Spleen (tissue), 11 donors: ENCODE results near the gene ECEL1. TPM values are rescaled to one million over a fixed set of nuclear protein-coding genes. Genes with fewer than 3 reads are reported as not detected.
A peak's percentile ranks its signal among the peaks of the same experiment; 100 is the strongest.
"Not testable (repeated sequence)": the region's sequence is repeated elsewhere in the genome, so short reads cannot be mapped to it uniquely, and the experiment has no call there.

Experiments used
- DNase-seq: peaks from one replicate; pipeline ENCODE4 v3.0.0-alpha.2; 2020
- H3K27ac ChIP-seq, 8 donors: fragments of 200-600 bp; sonication (generic) in 7 of 8; 1 replicate in 4 of 8; 2 replicates in 4 of 8; pipeline versions ENCODE4 v1.5.0 to v1.8.0; 2016 to 2021; ENCODE audit warnings: inconsistent platforms in 4 of 8, mild to moderate bottlenecking in 4 of 8, moderate library complexity in 1 of 8
- H3K27me3 ChIP-seq, 7 donors: fragments of 200-600 bp; sonication (generic) in 6 of 7; replicated peaks in 1 of 7; 1 replicate in 4 of 7; 2 replicates in 3 of 7; pipeline versions ENCODE4 v1.5.0 to v1.8.0; 2016 to 2021; ENCODE audit warnings: inconsistent platforms in 3 of 7, mild to moderate bottlenecking in 1 of 7
- H3K36me3 ChIP-seq, 6 donors: fragments of 200-600 bp; sonication (generic) in 5 of 6; 1 replicate in 4 of 6; 2 replicates in 2 of 6; pipeline versions ENCODE4 v1.5.0 to v1.8.0; 2016 to 2021; ENCODE audit warnings: inconsistent platforms in 2 of 6
- H3K4me1 ChIP-seq, 6 donors: fragments of 200-600 bp; sonication (generic) in 5 of 6; 1 replicate in 3 of 6; 2 replicates in 3 of 6; pipeline versions ENCODE4 v1.5.0 to v1.8.0; 2016 to 2021; ENCODE audit warnings: inconsistent platforms in 3 of 6
- H3K4me3 ChIP-seq, 8 donors: fragments of 200-600 bp; sonication (generic) in 7 of 8; 1 replicate in 4 of 8; 2 replicates in 4 of 8; pipeline versions ENCODE4 v1.5.0 to v1.8.0; 2016 to 2021; ENCODE audit warnings: inconsistent platforms in 4 of 8, mild to moderate bottlenecking in 4 of 8, moderate library complexity in 2 of 8
- H3K9me3 ChIP-seq, 8 donors: fragments of 200-600 bp; sonication (generic) in 7 of 8; 1 replicate in 4 of 8; 2 replicates in 4 of 8; pipeline versions ENCODE4 v1.5.0 to v1.8.0; 2016 to 2021; ENCODE audit warnings: inconsistent platforms in 4 of 8
- CTCF ChIP-seq, 11 experiments: fragments of 200-600 bp in 7 of 11; fragments of 450-650 bp in 4 of 11; sonication (generic) in 4 of 11; IDR thresholded peaks in 8 of 11; conservative IDR thresholded peaks in 3 of 11; 1 replicate in 7 of 11; 2 replicates in 4 of 11; pipeline versions ENCODE4 v1.4.0 to v1.8.0; 2016 to 2021; ENCODE audit warnings: antibody characterized with exemption in 11 of 11, inconsistent platforms in 4 of 11, mild to moderate bottlenecking in 1 of 11
- POLR2A ChIP-seq, 3 donors: fragments of 450-650 bp; IDR thresholded peaks; one replicate each; pipeline ENCODE4 v1.5.1; 2017; ENCODE audit warnings: antibody characterized with exemption in 3 of 3, mild to moderate bottlenecking in 1 of 3
- POLR2AphosphoS5 ChIP-seq, 3 donors: sonication (generic); formaldehyde crosslinking; IDR thresholded peaks; one replicate each; pipeline ENCODE4 v1.5.1; 2017; ENCODE audit warnings: antibody characterized with exemption in 3 of 3
- WGBS, 5 donors: extraction: QIAGEN DNeasy Blood & Tissue Kit in 3 of 5; methylation state at CpG; one replicate each; pipeline versions ENCODE4 v1.1.5 to v1.1.7; 2013 to 2018; 5-methylcytosine and 5-hydroxymethylcytosine counted together
- intact Hi-C: fragments of 100-400 bp; cut with DNase I; formaldehyde crosslinking; loops from one replicate; pipeline ENCODE4 v1.15.0; 2023; ENCODE audit warnings: low total_unique reads
- polyA plus RNA-seq, 3 donors: library from polyadenylated mRNA; stranded (reverse); fragments of 200-250 nt; gene quantifications; one replicate each; pipeline ENCODE4 v1.2.1, GENCODE V29; 2013
- total RNA-seq, 7 donors: library from RNA; depleted of rRNA in 3 of 7; stranded (reverse); fragments of >200 nt in 3 of 7; fragmentation: NEBNext Ultra II Directional in 4 of 7; extraction: Animal tissue kit (Norgen Biotek cat#: 25700) in 4 of 7; gene quantifications; one replicate each; pipeline versions ENCODE4 v1.1.0 to v1.2.1, GENCODE V29; 2016 to 2021
- donor health status: healthy with polysubstance abuse.
- donor health status: DM: no; HTN: no; CAD: no; lungs with moderate emphysema.
- donor health status: DM: no; HTN: no; CAD: no.
- donor health status: Bipolar disorder and iron deficiency.
- donor health status: healthy.
- donor health status: DM: no; HTN: no; CAD: no.
- donor health status: DM: yes; HTN: yes; CAD: no.

Gene ECEL1
- total and polyA plus RNA-seq, 10 donors: 0.10 to 23.1 (median 0.32) TPM; not detected in 2

GRCh38 chr2:232447091-232447620 is 40.5 kb downstream of the ECEL1 start:
- Histone ChIP-seq H3K4me1 (peaks cover 0 to 18% (median 1%) of the 10 kb centered on the region in 6 donors), H3K27me3 (peaks cover 0 to 7% (median 0%) of the 10 kb centered on the region in 7 donors), H3K27ac (no peak overlapping the region), H3K36me3 (no peaks in the 10 kb centered on the region), H3K9me3 (no peaks in the 10 kb centered on the region), H3K4me3 (no peak overlapping the region)
- TF ChIP-seq POLR2A (IDR thresholded peaks at IDR 0.05): no peak
- no peak for TF ChIP-seq CTCF (IDR thresholded peaks at IDR 0.05 in 8 of 11, conservative IDR thresholded peaks at IDR 0.05 in 3 of 11)
- no peak for TF ChIP-seq POLR2AphosphoS5 (IDR thresholded peaks at IDR 0.05)
- intact Hi-C loops: no loop called here
- no peak for DNase-seq
- 70 to 84% (median 78%) methylated on average over 7 to 9 of the region's 9 CpGs for WGBS, 5 donors

- H3K9me3 ChIP-seq, H3K36me3 ChIP-seq, DNase-seq, H3K4me3 ChIP-seq, intact Hi-C loops, H3K27ac ChIP-seq, H3K27me3 ChIP-seq: not testable (repeated sequence)
- TF ChIP-seq CTCF (IDR thresholded peaks at IDR 0.05 in 8 of 11, conservative IDR thresholded peaks at IDR 0.05 in 3 of 11): peak in 7 of 11 experiments; percentile 9 to 73 (median 43)
- 30 to 100% (median 38%) methylated on average over 2 to 7 of the region's 9 CpGs for WGBS, 5 donors
- peaks cover 0 to 18% (median 1%) of the 10 kb centered on the region in 6 donors for H3K4me1 ChIP-seq
Observed at GRCh38 chr2:232446266-232446777, 41.3 kb downstream of the ECEL1 start.

- Histone ChIP-seq H3K27me3 (peaks cover 0 to 19% (median 0%) of the 10 kb centered on the region in 7 donors), H3K4me1 (peaks cover 0 to 22% (median 4%) of the 10 kb centered on the region in 6 donors)
- intact Hi-C loops, H3K27ac ChIP-seq, H3K9me3 ChIP-seq, H3K4me3 ChIP-seq, DNase-seq, H3K36me3 ChIP-seq: not testable (repeated sequence)
- WGBS, 5 donors: 72 to 89% (median 82%) methylated on average over 12 to 26 of the region's 29 CpGs
Observed at GRCh38 chr2:232445149-232445885, 42.3 kb downstream of the ECEL1 start.

- H3K36me3 ChIP-seq: no peaks in the 10 kb centered on the region
- TF ChIP-seq POLR2A (IDR thresholded peaks at IDR 0.05): no peak
- peak in 9 of 11 experiments; percentile 25 to 77 (median 56) for TF ChIP-seq CTCF (IDR thresholded peaks at IDR 0.05 in 8 of 11, conservative IDR thresholded peaks at IDR 0.05 in 3 of 11)
- TF ChIP-seq POLR2AphosphoS5 (IDR thresholded peaks at IDR 0.05): no peak
- H3K27ac ChIP-seq: no peak overlapping the region
- peaks cover 0 to 22% (median 4%) of the 10 kb centered on the region in 6 donors for H3K4me1 ChIP-seq
- DNase-seq: no peak
- peaks cover 0 to 19% (median 0%) of the 10 kb centered on the region in 7 donors for H3K27me3 ChIP-seq
- 74 to 79% (median 75%) methylated on average over 12 to 21 of the region's 21 CpGs for WGBS, 5 donors
- H3K4me3 ChIP-seq: no peak overlapping the region
- no peaks in the 10 kb centered on the region for H3K9me3 ChIP-seq
- intact Hi-C loops: loop anchor here (5.0 kb wide), 1 partner anchor 117 kb away; no protein-coding TSS in a partner anchor
Observed at GRCh38 chr2:232444409-232445148, 43.1 kb downstream of the ECEL1 start.

- peaks cover 0 to 25% (median 0%) of the 10 kb centered on the region in 7 donors for H3K27me3 ChIP-seq
- intact Hi-C loops: loop anchor here (5.0 kb wide), 1 partner anchor 117 kb away; no protein-coding TSS in a partner anchor
- not testable (repeated sequence) for H3K4me3 ChIP-seq, H3K36me3 ChIP-seq, DNase-seq, H3K9me3 ChIP-seq, H3K27ac ChIP-seq
- WGBS, 5 donors: 58 to 86% (median 75%) methylated on average over 12 to 15 of the region's 21 CpGs
- H3K4me1 ChIP-seq: peaks cover 0 to 22% (median 4%) of the 10 kb centered on the region in 6 donors
Observed at GRCh38 chr2:232443669-232444408, 43.8 kb downstream of the ECEL1 start.

GRCh38 chr2:232443047-232443446 is 44.6 kb downstream of the ECEL1 start:
- intact Hi-C loops: loop anchor here (5.0 kb wide), 1 partner anchor 116 kb away; no protein-coding TSS in a partner anchor
- not testable (repeated sequence) for DNase-seq

More at GRCh38 chr2:232443047-232443446, 44.6 kb downstream of the ECEL1 start:
- not testable (repeated sequence) for H3K36me3 ChIP-seq, H3K9me3 ChIP-seq, H3K4me3 ChIP-seq, H3K27ac ChIP-seq
- WGBS, 5 donors: 84 to 100% (median 88%) methylated on average over 2 to 13 of the region's 13 CpGs; no CpG with 5 or more reads in 2 of the 5 donors
- Histone ChIP-seq H3K27me3 (peaks cover 0 to 26% (median 0%) of the 10 kb centered on the region in 7 donors), H3K4me1 (peaks cover 0 to 20% (median 4%) of the 10 kb centered on the region in 6 donors)
